Lower leg skin (tissue), 4 donors: ENCODE measurements around the gene PCSK6. TPM values are rescaled to one million over a fixed set of nuclear protein-coding genes. Genes with fewer than 3 reads are reported as not detected.
A peak's percentile ranks its signal among the peaks of the same experiment; 100 is the strongest.
"Not testable (repeated sequence)": the region's sequence is repeated elsewhere in the genome, so short reads cannot be mapped to it uniquely, and the experiment has no call there.

ENCODE experiments used
- DNase-seq, 2 donors: peaks; one replicate each; pipeline ENCODE4 v3.0.0-alpha.2; 2019; ENCODE audit warnings: low spot score in 2 of 2
- H3K4me3 ChIP-seq: fragments of 200-600 bp; sonication (generic); 2 replicates; pipeline ENCODE4 v1.5.1; 2017; ENCODE audit warnings: mild to moderate bottlenecking, low read depth; ENCODE audit not compliant: poor library complexity, severe bottlenecking
- CTCF ChIP-seq, 3 donors: fragments of 450-650 bp; IDR thresholded peaks; one replicate each; pipeline ENCODE4 v1.5.1; 2016; ENCODE audit warnings: antibody characterized with exemption in 3 of 3, mild to moderate bottlenecking in 3 of 3, moderate library complexity in 2 of 3
- POLR2A ChIP-seq, 2 donors: fragments of 450-650 bp; IDR thresholded peaks; one replicate each; pipeline ENCODE4 v1.6.1; 2016 to 2017; ENCODE audit warnings: antibody characterized with exemption in 2 of 2, mild to moderate bottlenecking in 1 of 2, moderate library complexity in 1 of 2
- WGBS, 2 donors: methylation state at CpG; one replicate each; pipeline ENCODE4 v1.1.5; 2018; 5-methylcytosine and 5-hydroxymethylcytosine counted together
- intact Hi-C: fragments of 100-400 bp; cut with DNase I; formaldehyde crosslinking; loops from one replicate; pipeline ENCODE4 v1.15.0; 2023; ENCODE audit warnings: low total_unique reads
- total RNA-seq, 4 donors: library from RNA; depleted of rRNA; stranded (reverse); fragments of >200 nt; gene quantifications; one replicate each; pipeline ENCODE4 v1.1.0, GENCODE V29; 2016

PCSK6 gene
- total RNA-seq, 4 donors from 2014 or later, result 20.1 to 45.4 (median 30.4) TPM

GRCh38 chr15:101427606-101428487 is 61.7 kb downstream of the PCSK6 start:
- intact Hi-C loops, result no loop called here
- peak in 1 of 2 donors; percentile 78 for DNase-seq
- no peak overlapping the region for H3K4me3 ChIP-seq
- TF ChIP-seq POLR2A (IDR thresholded peaks at IDR 0.05), result no peak
- WGBS, 2 donors, result 85 to 90% methylated on average over 13 to 14 of the region's 20 CpGs

DNA sequence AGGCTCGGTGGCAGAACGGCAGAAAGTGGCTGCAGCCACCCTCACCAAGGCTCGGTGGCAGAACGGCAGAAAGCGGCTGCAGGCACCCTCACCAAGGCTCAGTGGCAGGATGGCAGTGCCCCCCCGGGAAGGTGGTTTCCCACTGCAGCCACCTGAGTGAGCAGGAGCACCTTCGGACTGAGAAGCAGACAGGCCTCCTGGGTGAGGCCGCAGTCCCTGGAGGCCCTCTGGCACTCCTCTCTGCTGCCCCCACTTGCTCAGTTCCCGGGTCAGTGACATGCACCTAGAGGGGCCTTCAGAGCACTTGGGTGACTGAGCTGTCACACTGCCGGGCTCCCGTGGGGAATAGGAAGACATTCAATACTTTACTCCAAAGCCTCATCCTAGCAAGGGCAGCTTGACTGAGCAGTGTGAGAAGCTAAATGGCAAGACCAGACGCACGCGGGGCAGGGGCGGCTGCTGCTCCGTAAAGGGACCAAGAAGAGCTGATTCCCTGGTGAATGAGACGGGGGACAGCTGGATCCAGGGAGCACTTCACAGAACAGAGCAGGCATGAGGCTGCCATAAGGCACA is 62.7 kb downstream of the PCSK6 start:
- intact Hi-C loops, result no loop called here
- no peak overlapping the region for H3K4me3 ChIP-seq
- peak in 1 of 2 donors; percentile 61 for DNase-seq
- TF ChIP-seq CTCF (IDR thresholded peaks at IDR 0.05) (no peak), POLR2A (IDR thresholded peaks at IDR 0.05) (no peak)
- WGBS, 2 donors, result 75 to 90% methylated on average over 11 to 13 of the region's 17 CpGs

- intact Hi-C loops, result no loop called here
Observed at GRCh38 chr15:101425787-101426365, 63.6 kb downstream of the PCSK6 start.

DNA sequence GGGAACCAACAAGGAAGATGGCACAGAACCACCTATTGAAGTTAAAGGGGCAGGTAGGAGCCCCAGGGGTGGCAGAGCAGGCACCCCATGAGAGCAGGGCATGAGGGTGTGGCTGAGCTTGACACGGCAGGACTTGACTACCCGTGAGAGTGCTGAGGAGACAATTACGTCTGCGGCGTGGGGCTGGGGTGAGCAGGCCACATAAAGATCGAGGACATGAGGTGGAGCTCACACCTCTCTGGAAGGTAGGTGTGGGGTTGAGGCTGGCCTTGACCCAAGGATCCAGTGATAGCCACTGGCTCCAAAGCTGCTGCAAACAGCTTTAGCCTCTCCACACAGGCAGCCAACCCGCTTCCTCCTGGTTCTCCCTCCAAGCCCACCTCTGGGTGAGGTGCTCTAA is 64.5 kb downstream of the PCSK6 start:
- intact Hi-C loops, result no loop called here
- TF ChIP-seq CTCF (IDR thresholded peaks at IDR 0.05) (no peak), POLR2A (IDR thresholded peaks at IDR 0.05) (no peak)
- WGBS, 2 donors, result 86 to 88% methylated on average over 7 of the region's 7 CpGs
- DNase-seq, result peak in 1 of 2 donors; percentile 68
- H3K4me3 ChIP-seq, result no peak overlapping the region

More at GRCh38 chr15:101425787-101426365, 63.6 kb downstream of the PCSK6 start:
- peak in 1 of 2 donors; percentile 49 for DNase-seq
- H3K4me3 ChIP-seq, result no peak overlapping the region
- WGBS, 2 donors, result 89 to 90% methylated on average over 9 of the region's 9 CpGs
- TF ChIP-seq CTCF (IDR thresholded peaks at IDR 0.05), result no peak
- TF ChIP-seq POLR2A (IDR thresholded peaks at IDR 0.05), result no peak

DNA sequence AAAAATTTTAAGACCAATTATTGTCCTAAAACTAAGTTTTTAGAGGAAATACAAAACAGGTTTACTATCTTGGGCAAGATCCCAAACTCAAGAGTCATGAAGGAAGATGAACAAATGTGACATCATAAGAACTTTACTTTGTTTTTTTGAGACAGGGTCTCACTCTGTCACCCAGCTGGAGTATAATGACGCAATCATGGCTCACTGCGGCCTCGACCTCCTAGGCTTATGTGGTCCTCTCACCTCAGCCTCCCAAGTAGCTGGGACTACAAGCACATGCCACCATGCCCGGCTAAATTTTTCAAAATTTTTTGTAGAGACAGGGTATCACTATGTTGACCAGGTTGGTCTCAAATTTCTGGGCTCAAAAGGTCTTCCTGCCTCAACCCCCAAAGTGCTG is 69.3 kb downstream of the PCSK6 start:
- H3K4me3 ChIP-seq, result no peak overlapping the region
- 93 to 94% methylated on average over 4 of the region's 4 CpGs for WGBS, 2 donors

DNA sequence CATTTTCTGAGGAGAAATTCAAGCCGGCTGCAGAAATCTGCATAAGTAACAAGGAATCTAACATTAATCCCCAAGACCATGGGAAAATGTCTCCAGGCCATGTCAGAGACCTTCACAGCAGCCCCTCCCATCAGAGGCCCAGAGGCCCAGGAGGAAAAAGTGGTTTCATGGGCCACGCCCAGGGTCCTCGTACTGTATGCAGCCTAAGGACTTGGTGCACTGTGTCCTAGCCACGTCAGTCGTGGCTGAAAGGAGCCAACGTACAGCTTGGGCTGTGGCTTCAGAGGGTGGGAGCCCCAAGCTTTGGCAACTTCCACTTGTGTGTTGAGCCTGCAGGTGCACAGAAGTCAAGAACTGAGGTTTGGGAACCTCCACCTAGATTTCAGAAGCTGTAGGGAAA is 73.0 kb downstream of the PCSK6 start:
- peak in 1 of 2 donors; percentile 50 for DNase-seq
- WGBS, 2 donors, result 81 to 89% methylated on average over 6 of the region's 6 CpGs
- not testable (repeated sequence) for H3K4me3 ChIP-seq
- intact Hi-C loops, result loop anchor here (1.0 kb wide), 1 partner anchor 59 kb away; no protein-coding TSS in a partner anchor

More for the DNA sequence above, 69.3 kb downstream of the PCSK6 start:
- peak in 1 of 2 donors; percentile 6 for DNase-seq
- intact Hi-C loops, result no loop called here
- TF ChIP-seq CTCF (IDR thresholded peaks at IDR 0.05), result no peak
- TF ChIP-seq POLR2A (IDR thresholded peaks at IDR 0.05), result no peak
